NCI-H446 (cell line): Measurements from ENCODE around the gene RHOBTB1.
"Not testable (repeated sequence)": the region's sequence is repeated elsewhere in the genome, so short reads cannot be mapped to it uniquely, and the experiment has no call there.

Source experiments
- DNase-seq, 2 experiments: peaks; one replicate each; lab custom pipeline; 2025; lab: John Stamatoyannopoulos, UW

RHOBTB1 gene

GRCh38 chr10:60865198-60865783 is 78.7 kb downstream of the RHOBTB1 start:
- no peak for DNase-seq

DNA sequence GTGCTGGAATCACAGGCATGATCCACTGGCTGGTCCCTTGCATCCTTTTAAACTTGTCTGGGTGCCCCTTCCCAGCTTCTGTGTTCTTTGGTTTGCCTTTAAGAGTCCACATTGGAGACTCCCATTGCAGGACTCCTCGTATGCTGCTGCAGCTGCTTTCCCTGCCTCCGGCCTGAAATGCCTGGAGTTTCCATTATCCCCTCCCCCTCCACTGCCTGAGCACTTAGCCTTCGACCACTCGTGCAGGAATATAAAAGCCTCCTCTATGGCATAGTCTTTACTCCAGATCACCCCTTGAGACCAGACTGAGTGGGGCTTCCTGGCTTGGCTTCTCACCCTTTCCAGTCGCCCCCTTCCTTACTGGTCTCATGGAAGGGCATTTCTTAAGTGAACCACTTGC is 80.2 kb downstream of the RHOBTB1 start:
- no peak for DNase-seq

DNA sequence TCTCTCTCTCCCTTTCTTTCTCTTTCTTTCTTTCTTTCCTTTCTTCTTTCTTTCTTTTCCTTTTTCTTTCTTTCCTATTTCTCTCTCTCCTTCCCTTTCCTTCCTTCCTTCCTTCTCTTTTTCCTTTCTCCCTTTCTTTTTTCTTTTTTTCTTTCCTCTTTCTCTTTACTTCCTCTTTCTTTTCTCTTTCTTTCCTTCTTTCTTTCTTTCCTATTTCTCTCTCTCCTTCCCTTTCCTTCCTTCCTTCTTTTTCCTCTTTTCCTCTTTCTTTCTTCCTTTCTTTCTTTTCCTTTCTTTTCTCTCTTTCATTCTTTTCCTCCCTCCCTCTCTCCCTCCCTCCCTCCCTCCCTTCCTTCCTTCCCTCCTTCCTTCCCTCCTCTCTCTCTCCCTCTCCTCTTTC is 81.5 kb downstream of the RHOBTB1 start:
- DNase-seq = no peak

DNA sequence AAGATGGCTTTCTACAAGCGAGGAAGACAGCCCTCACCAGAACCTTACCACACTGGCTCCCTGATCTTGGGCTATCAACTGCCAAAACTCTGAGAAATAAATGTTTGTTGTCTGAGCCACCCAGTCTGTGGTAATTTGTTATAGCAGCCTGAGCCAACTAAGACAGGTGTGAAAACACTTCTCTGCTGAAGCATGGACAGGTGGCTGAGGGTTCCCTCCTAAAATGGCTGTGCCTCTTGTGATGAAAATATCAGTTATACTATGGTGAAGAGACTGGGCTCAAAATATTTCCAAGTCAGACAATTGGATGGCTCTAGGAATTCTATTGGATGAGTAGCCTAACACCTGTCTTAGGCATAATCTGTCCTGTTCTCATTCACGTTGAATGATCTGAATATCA is 87.6 kb downstream of the RHOBTB1 start:
- no peak for DNase-seq

- DNase-seq = no peak
These were observed 90.3 kb downstream of the RHOBTB1 start for GRCh38 chr10:60853637-60854036.

GRCh38 chr10:60853107-60853506 is 90.9 kb downstream of the RHOBTB1 start:
- no peak for DNase-seq

DNA sequence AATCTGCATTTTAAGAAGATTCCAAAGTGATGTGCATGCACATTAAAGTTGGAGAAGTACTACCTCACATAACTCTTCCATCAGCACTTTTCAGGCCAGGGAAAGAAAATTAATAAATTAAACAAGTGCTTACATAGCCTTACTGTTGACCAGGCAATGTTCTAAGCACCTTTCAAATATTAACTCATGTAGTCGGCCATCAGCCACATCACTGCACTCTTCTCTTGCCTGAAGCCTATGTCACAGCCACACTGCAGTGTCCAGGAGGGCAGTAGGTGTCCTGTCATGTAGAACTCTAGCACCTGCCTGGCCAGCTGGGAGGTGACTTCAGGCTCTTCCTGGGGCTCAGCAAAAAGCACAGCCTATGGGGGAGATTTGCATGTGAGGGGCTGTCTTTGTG is 94.2 kb downstream of the RHOBTB1 start:
- DNase-seq = no peak

DNA sequence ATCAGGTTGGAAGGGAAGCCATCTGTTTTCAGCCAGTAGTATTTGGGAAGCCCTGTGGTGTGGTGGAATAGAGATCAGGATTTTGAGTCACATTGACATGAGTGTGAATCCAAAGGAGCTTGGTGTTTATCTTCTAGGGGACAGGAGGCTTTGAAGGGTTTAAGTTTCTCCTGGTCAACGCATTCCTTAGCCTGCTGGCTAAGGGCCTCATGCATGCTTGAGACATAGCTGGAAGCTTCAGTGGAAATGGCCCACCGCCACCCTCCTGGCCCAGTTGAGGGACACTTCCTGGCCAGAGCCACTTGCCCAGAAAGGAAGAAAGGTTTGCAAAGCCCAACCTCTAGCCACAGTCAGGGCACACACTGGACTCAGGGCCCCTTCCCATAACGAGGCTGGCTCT is 94.8 kb downstream of the RHOBTB1 start:
- DNase-seq = no peak

GRCh38 chr10:60848680-60849079 is 95.3 kb downstream of the RHOBTB1 start:
- DNase-seq = no peak

DNA sequence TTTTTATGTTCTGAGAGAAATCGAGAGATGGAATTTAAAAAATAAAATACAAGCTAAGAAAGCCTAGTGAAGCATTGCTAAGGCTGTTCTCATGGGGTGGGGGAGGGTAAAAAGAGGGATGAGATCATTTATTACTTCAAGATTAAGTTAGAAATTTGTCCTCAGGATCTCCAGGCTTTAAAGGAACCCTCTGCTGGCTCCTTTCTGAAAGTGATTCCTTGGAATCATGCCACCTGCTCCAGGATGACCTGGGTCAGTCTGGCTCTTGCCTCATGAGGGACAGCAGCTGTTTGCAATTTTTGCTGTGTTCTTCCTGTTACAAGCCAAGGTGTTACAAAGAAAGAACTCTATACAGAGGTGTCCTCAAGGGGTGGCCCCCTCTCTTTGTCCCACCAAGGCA is 95.9 kb downstream of the RHOBTB1 start:
- no peak for DNase-seq

- peak in 1 of 2 experiments; percentile 5 for DNase-seq
These were observed 97.8 kb downstream of the RHOBTB1 start for GRCh38 chr10:60846173-60846572.

- no peak for DNase-seq
These were observed 98.9 kb downstream of the RHOBTB1 start for GRCh38 chr10:60845038-60845437.

GRCh38 chr10:60842694-60843093 is 101.3 kb downstream of the RHOBTB1 start:
- DNase-seq = no peak

- not testable (repeated sequence) for DNase-seq
These were observed 102.8 kb downstream of the RHOBTB1 start for GRCh38 chr10:60841227-60841626.

DNA sequence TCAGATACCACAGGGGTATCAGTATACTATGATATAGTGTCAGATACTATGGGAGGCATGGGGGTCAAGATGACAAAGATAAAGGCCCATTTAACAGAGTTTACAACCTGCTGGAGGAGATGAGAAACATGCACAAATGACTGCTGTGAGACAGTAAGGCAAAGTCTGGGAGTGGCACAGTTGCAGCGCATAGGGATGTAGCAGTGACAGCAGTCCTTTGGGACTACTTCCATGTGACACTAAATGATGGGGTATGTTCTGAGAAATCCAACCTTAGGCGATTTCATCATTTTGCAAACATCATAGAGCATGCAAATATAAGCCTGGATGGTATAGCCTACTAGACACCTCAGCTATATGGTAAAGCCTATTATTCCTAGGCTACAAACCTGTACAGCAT is 108.9 kb downstream of the RHOBTB1 start:
- DNase-seq = no peak

- no peak for DNase-seq
These were observed 109.6 kb downstream of the RHOBTB1 start for GRCh38 chr10:60834401-60834800.

GRCh38 chr10:60832136-60832535 is 111.8 kb downstream of the RHOBTB1 start:
- not testable (repeated sequence) for DNase-seq

DNA sequence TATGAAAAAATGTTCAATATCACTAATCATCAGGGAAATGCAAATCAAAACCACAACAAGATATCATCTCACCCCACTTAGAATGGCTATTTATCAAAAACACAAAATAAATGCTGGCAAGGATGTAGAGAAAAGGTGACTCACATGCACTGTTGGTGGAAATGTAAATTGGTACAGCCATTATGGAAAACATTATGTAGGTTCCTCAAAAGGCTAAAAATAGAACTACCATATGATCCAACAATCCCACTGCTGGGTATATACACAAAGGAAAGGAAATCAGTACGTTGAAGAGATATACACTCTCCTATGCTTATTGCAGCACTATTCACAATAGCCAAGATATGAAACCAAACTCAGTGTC is 115.5 kb downstream of the RHOBTB1 start:
- DNase-seq = no peak

GRCh38 chr10:60827791-60828488 is 116.0 kb downstream of the RHOBTB1 start:
- no peak for DNase-seq

DNA sequence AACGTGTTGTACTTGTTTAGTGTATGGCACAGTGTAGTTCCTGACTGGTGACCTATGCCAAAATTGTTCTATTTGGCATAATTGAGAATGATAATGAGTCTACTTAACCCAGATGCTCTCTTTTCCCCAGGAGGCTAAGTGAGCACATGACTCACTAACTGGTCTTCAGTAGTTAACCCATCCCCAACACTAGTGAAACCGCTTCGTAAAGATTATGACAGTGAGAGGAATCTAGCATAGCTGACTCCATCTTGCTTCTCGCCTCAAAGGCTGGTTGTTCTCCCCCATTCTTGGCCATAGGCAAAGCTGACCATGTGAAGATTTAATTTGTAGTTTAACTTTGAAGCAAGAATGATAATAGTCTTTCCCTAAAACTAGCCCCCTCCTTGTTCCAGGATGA is 118.5 kb downstream of the RHOBTB1 start:
- no peak for DNase-seq

GRCh38 chr10:60823324-60823723 is 120.7 kb downstream of the RHOBTB1 start:
- DNase-seq = no peak

DNA sequence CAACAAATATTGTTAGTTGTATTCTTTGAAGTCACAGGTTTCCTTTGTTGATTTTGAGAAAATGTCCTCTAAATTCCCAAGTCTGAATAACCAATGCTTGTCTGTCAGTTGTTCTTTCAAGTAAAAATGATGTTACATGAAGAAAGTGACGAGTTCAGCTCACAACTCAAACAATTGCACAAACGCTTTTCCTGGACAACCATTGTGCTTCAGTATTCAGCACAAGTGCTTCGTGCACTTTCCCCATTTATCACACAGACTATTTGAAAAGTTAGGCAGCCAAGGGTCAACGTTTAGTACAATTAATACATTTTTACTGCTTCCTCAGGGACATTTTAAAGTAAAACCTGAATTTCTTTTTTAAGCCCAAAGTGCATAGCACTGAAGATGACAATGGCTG is 121.2 kb downstream of the RHOBTB1 start:
- DNase-seq = no peak

DNA sequence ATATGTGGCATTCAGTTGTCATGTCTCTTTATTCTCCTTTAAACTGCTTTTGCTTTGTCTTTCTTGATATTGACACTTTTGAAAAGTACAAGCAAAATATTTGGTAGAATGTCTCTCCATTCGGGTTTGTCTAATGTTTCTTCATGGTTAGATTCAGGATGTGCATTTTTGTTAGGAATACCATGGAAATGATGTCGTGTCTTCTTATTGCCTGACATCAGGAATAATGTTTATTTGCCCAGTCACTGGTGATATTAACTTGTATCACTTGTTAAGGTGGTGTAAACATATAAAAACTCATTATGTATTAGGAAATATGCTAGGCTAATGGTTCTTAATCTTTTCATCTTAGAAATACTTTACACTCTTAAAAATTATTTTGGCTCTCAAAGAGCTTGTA is 122.3 kb downstream of the RHOBTB1 start:
- DNase-seq = no peak

GRCh38 chr10:60820093-60820754 is 123.8 kb downstream of the RHOBTB1 start:
- no peak for DNase-seq
